Measurements from ENCODE around the gene TMCC1.

DNA sequence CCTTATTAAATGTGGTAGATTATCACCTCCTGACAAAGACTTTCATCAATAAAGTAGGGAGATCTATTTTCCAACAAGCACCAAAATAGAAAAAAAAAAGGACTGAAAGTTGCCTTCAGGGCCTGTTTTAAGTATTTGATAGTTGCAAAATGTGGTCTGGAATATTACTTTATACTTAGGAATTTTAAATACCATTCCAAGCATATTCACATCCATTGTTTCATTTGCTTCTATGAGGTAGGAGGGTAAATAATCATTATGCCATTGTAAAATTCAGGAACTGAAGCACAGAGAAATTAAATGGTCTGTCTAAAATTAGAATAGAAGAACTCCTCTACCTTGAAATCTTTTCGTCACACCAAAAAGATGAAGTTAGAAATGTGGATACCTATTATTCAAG lies 110.0 kb downstream of the TMCC1 start:
- TF ChIP-seq CHD2 (IDR thresholded peaks at IDR 0.05; ENCODE audit: low read length, partially characterized antibody) (no peak), POLR2A (IDR thresholded peaks at IDR 0.05; ENCODE audit: low read length) (no peak), HDAC2 (IDR thresholded peaks at IDR 0.05) (no peak), CHD4 (IDR thresholded peaks at IDR 0.05; ENCODE audit: borderline replicate concordance) (no peak), MYC (IDR thresholded peaks at IDR 0.05; ENCODE audit: borderline replicate concordance, low read length) (no peak), ZFP36 (IDR thresholded peaks at IDR 0.05; ENCODE audit: borderline replicate concordance, partially characterized antibody) (no peak), RNF2 (IDR thresholded peaks at IDR 0.05; ENCODE audit: borderline replicate concordance, low read depth) (no peak), SMC3 (IDR thresholded peaks at IDR 0.05) (no peak), NR3C1 (IDR thresholded peaks at IDR 0.05) (no peak)
- TF ChIP-seq, protein P1, sequence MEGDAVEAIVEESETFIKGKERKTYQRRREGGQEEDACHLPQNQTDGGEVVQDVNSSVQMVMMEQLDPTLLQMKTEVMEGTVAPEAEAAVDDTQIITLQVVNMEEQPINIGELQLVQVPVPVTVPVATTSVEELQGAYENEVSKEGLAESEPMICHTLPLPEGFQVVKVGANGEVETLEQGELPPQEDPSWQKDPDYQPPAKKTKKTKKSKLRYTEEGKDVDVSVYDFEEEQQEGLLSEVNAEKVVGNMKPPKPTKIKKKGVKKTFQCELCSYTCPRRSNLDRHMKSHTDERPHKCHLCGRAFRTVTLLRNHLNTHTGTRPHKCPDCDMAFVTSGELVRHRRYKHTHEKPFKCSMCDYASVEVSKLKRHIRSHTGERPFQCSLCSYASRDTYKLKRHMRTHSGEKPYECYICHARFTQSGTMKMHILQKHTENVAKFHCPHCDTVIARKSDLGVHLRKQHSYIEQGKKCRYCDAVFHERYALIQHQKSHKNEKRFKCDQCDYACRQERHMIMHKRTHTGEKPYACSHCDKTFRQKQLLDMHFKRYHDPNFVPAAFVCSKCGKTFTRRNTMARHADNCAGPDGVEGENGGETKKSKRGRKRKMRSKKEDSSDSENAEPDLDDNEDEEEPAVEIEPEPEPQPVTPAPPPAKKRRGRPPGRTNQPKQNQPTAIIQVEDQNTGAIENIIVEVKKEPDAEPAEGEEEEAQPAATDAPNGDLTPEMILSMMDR (IDR thresholded peaks at IDR 0.05) = no peak
- TF ChIP-seq, protein P2, sequence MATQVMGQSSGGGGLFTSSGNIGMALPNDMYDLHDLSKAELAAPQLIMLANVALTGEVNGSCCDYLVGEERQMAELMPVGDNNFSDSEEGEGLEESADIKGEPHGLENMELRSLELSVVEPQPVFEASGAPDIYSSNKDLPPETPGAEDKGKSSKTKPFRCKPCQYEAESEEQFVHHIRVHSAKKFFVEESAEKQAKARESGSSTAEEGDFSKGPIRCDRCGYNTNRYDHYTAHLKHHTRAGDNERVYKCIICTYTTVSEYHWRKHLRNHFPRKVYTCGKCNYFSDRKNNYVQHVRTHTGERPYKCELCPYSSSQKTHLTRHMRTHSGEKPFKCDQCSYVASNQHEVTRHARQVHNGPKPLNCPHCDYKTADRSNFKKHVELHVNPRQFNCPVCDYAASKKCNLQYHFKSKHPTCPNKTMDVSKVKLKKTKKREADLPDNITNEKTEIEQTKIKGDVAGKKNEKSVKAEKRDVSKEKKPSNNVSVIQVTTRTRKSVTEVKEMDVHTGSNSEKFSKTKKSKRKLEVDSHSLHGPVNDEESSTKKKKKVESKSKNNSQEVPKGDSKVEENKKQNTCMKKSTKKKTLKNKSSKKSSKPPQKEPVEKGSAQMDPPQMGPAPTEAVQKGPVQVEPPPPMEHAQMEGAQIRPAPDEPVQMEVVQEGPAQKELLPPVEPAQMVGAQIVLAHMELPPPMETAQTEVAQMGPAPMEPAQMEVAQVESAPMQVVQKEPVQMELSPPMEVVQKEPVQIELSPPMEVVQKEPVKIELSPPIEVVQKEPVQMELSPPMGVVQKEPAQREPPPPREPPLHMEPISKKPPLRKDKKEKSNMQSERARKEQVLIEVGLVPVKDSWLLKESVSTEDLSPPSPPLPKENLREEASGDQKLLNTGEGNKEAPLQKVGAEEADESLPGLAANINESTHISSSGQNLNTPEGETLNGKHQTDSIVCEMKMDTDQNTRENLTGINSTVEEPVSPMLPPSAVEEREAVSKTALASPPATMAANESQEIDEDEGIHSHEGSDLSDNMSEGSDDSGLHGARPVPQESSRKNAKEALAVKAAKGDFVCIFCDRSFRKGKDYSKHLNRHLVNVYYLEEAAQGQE (IDR thresholded peaks at IDR 0.05) = no peak

All from A549 (cell line).